ENCODE measurements around the gene EXOC4.

Gene EXOC4

DNA sequence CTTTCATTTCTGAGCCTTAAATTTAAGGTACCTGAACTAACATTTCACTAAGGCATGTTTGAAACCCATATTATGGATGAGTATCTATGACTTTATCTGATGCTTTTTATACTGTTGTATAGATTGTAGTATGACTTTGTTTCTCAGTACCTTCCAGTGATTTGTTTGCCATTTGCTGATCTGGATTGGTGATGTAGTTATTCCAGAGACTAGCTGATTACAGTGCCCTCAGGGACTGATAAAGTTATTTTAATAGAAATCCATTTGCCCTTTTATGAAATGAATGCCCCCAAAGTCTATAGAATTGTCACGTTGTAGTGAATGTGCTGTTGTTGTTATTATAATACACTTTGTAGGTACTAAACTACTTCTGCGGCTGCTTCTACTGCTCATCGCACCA is 488.8 kb downstream of the EXOC4 start:
- Histone ChIP-seq H3K4me3 (ENCODE audit: severe bottlenecking) (no peak overlapping the region), H3K4me1 (ENCODE audit: insufficient read depth, poor library complexity, severe bottlenecking) (peaks cover 11% of the 10 kb centered on the region), H3K27ac (ENCODE audit: poor library complexity, severe bottlenecking) (no peak overlapping the region), H3K27me3 (ENCODE audit: insufficient read depth, poor library complexity, severe bottlenecking) (no peaks in the 10 kb centered on the region), H3K9me3 (ENCODE audit: severe bottlenecking) (no peaks in the 10 kb centered on the region), H3K36me3 (ENCODE audit: low read depth) (no peaks in the 10 kb centered on the region)
- TF ChIP-seq, protein P1, sequence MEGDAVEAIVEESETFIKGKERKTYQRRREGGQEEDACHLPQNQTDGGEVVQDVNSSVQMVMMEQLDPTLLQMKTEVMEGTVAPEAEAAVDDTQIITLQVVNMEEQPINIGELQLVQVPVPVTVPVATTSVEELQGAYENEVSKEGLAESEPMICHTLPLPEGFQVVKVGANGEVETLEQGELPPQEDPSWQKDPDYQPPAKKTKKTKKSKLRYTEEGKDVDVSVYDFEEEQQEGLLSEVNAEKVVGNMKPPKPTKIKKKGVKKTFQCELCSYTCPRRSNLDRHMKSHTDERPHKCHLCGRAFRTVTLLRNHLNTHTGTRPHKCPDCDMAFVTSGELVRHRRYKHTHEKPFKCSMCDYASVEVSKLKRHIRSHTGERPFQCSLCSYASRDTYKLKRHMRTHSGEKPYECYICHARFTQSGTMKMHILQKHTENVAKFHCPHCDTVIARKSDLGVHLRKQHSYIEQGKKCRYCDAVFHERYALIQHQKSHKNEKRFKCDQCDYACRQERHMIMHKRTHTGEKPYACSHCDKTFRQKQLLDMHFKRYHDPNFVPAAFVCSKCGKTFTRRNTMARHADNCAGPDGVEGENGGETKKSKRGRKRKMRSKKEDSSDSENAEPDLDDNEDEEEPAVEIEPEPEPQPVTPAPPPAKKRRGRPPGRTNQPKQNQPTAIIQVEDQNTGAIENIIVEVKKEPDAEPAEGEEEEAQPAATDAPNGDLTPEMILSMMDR (IDR thresholded peaks at IDR 0.05; ENCODE audit: poor library complexity, severe bottlenecking), result no peak
- ATAC-seq (ENCODE audit: low read depth) (no peak), DNase-seq (ENCODE audit: low spot score) (no peak)

DNA sequence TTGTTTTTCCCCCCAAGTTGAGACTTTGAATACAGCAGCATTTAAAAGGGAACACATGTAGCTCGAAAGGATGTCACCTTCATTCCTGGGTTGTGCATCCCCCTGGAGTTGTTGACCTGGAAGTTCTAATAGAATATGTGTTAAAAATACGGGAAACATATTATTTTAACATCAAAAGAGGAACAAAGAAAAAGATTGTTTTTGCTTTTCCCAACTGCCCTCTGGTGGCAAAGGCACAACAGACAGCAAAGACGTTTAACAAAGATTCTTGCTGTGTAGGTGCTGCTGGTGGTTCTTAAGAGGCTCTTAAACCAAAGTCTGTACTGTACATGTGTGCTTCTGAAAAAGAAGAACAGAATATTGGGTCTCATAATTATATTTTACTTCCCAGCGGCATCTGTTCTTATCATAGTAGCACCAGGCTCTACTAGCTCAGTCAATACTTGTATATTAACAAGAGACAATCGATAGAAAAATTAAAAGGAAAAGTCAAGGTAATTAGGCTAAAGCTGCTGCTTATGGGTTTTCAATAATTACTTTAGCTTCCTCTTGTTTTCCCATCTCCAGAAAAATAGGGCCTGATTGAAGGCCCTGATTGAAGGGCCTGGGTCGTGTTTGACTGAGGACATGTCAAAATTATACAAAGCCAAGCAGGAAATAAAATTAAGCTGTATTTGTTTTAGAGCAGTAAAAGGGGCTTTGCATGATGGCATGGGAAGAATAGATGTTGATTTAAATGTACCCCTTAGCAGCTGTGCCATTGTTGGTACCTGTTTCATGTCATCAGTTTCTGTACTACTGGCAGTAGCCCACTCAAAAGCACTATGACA is 490.0 kb downstream of the EXOC4 start:
- ATAC-seq (ENCODE audit: low read depth) (no peak), DNase-seq (ENCODE audit: low spot score) (no peak)
- Histone ChIP-seq H3K27me3 (ENCODE audit: insufficient read depth, poor library complexity, severe bottlenecking) (no peaks in the 10 kb centered on the region), H3K27ac (ENCODE audit: poor library complexity, severe bottlenecking) (no peak overlapping the region), H3K4me1 (ENCODE audit: insufficient read depth, poor library complexity, severe bottlenecking) (peaks cover 17% of the 10 kb centered on the region), H3K4me3 (ENCODE audit: severe bottlenecking) (no peak overlapping the region), H3K9me3 (ENCODE audit: severe bottlenecking) (no peaks in the 10 kb centered on the region), H3K36me3 (ENCODE audit: low read depth) (no peaks in the 10 kb centered on the region)
- TF ChIP-seq, protein P1 (IDR thresholded peaks at IDR 0.05; ENCODE audit: poor library complexity, severe bottlenecking), result peak; percentile 74

DNA sequence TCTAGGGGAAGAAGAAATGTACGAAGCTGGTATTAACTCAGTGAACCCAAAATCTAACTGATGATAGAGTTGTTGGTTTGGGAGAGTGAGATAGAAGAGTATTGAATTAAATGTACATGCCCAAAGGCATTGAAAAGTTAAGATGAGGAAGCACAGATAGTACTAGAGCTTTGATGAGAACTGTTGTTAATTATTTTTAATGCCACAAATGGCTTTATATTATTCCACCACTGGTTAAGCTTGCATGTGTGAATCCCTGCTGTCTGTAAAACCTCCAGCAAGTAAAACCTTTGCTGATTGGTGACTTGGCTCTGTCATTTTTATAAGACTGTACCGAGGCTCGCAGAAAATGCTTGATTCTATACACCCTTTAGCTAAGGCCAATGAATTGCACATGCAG is 491.6 kb downstream of the EXOC4 start:
- TF ChIP-seq, protein P1 (IDR thresholded peaks at IDR 0.05; ENCODE audit: poor library complexity, severe bottlenecking), result no peak
- ATAC-seq (ENCODE audit: low read depth) (no peak), DNase-seq (ENCODE audit: low spot score) (no peak)
- no peaks in the 10 kb centered on the region for H3K9me3 ChIP-seq (ENCODE audit: severe bottlenecking)
- no peak overlapping the region for H3K4me3 ChIP-seq (ENCODE audit: severe bottlenecking)
- no peaks in the 10 kb centered on the region for H3K27me3 ChIP-seq (ENCODE audit: insufficient read depth, poor library complexity, severe bottlenecking)
- no peak overlapping the region for H3K27ac ChIP-seq (ENCODE audit: poor library complexity, severe bottlenecking)
- H3K4me1 ChIP-seq (ENCODE audit: insufficient read depth, poor library complexity, severe bottlenecking), result peaks cover 17% of the 10 kb centered on the region
- H3K36me3 ChIP-seq (ENCODE audit: low read depth), result no peaks in the 10 kb centered on the region

DNA sequence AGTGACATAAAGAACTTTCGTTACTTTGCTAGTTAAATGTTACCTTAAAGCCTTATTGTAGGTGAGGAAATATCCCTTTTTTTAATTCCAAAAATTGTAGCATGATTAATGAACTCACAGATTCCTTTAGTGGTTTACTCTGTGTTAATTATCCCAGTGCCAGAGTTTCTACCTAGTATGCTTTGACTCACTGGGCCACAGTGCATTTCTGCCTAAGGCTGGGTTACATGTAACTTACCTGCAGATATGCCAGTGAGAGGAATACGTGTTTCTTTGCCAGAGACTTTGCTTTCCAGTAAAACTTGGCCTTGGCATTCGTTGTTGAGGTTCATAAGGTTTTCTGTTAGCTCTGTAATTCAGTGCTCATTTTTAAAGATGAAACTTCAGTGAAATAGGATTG is 493.4 kb downstream of the EXOC4 start:
- TF ChIP-seq, protein P1 (IDR thresholded peaks at IDR 0.05; ENCODE audit: poor library complexity, severe bottlenecking), result no peak
- no peak for DNase-seq (ENCODE audit: low spot score)
- H3K9me3 ChIP-seq (ENCODE audit: severe bottlenecking), result no peaks in the 10 kb centered on the region
- H3K4me3 ChIP-seq (ENCODE audit: severe bottlenecking), result no peak overlapping the region
- no peaks in the 10 kb centered on the region for H3K36me3 ChIP-seq (ENCODE audit: low read depth)
- H3K27me3 ChIP-seq (ENCODE audit: insufficient read depth, poor library complexity, severe bottlenecking), result no peaks in the 10 kb centered on the region
- H3K4me1 ChIP-seq (ENCODE audit: insufficient read depth, poor library complexity, severe bottlenecking), result peaks cover 17% of the 10 kb centered on the region
- ATAC-seq (ENCODE audit: low read depth), result peak; percentile 49; the same call in 1 of the 3 replicates
- peak overlapping the region; percentile 8 for H3K27ac ChIP-seq (ENCODE audit: poor library complexity, severe bottlenecking)

DNA sequence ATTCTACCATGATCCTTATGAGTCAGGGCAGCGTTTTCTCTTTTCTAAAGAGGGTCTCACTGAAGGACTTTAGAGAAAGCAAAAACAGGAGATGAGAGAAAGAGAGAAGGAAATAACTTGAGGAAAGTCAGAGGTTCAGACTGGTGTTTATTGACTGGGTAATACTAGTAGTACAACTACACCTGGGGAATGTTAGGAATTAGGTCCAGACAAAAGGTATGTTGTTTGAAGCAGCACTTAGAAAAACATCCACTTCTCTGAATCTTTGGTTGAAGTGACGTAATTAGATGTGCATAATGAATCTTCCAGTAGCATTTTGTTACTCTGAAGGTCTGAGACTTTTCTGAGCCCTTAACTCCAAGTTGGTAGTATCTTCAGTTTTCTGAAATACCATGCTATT is 494.0 kb downstream of the EXOC4 start:
- H3K27ac ChIP-seq (ENCODE audit: poor library complexity, severe bottlenecking), result peak overlapping the region; percentile 8
- no peak for DNase-seq (ENCODE audit: low spot score)
- peaks cover 17% of the 10 kb centered on the region for H3K4me1 ChIP-seq (ENCODE audit: insufficient read depth, poor library complexity, severe bottlenecking)
- ATAC-seq (ENCODE audit: low read depth), result peak; percentile 51; the same call in 1 of the 3 replicates
- H3K9me3 ChIP-seq (ENCODE audit: severe bottlenecking), result no peaks in the 10 kb centered on the region
- no peaks in the 10 kb centered on the region for H3K27me3 ChIP-seq (ENCODE audit: insufficient read depth, poor library complexity, severe bottlenecking)
- no peak overlapping the region for H3K4me3 ChIP-seq (ENCODE audit: severe bottlenecking)
- H3K36me3 ChIP-seq (ENCODE audit: low read depth), result no peaks in the 10 kb centered on the region
- TF ChIP-seq, protein P1 (IDR thresholded peaks at IDR 0.05; ENCODE audit: poor library complexity, severe bottlenecking), result no peak

Data from RWPE2 (cell line).